SK-N-DZ (cell line): ENCODE results near the gene RAN.
"Not testable (repeated sequence)": the region's sequence is repeated elsewhere in the genome, so short reads cannot be mapped to it uniquely, and the experiment has no call there.

Experiments
- DNase-seq: peaks from one replicate; pipeline ENCODE4 v3.0.0-alpha.2; 2015; ENCODE audit warnings: low spot score

RAN gene

DNA sequence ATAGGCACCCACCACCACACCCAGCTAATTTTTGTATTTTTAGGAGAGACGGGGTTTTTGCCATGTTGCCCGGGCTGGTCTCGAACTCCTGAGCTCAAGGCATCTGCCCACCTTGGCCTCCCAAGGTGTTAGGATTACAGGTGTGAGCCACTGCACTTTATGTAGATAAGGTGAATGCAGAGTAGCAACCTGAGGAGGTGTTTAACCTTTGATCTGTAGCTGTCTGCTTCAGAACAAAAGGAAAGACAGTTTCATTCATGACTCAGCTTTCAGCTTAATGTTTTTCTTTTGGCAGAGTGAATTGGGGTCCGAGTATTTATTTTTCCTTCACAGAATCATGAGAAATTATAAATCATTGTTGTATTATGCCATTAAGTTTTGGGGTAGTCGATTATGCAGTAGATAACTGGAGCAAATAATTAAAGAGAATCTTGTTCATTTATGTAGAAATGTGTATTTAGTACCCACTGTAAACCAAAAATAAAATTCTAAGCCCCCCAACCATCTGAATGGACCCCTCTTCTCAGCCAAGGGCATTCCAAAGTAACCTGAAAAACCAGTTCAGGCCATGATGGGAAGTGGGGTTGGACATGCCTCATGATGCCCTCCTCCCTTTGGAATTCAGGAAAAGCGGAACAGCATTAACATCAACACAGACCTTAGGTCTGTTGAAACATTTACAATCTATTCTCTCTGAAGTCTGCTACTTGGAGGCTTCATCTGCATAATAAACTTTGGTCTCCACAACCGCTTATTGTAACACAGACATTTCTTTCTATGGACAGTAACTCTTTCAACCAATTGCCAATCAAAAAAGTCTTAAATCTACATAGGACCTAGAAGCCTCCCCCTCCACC lies 22.1 kb upstream of the RAN start:
- no peak for DNase-seq

DNA sequence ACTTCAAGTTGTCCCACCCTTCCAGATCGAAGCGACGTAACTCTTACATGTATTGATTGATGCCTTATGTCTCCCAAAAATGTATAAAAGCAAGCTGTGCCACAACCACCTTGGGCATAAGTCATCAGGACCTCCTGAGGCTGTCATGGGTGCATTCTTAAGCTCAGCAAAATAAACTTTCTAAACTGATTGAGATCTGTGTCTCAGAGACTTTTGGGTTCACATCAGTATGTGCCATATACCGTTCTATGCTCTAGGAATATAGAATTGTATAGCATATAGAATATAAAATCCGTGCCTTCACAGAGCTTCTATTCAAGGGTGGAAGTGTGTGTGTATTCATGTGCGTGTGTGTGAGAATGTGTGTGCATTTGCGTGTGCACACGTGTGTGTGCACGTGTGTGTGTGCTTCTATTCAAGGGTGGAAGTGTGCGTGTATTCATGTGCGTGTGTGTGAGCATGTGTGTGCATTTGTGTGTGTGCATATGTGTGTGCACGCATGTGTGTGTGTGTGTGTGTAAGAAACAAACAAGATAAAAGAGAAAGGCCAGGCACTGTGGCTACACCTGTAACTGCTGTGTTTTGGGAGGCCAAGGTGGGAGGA lies 21.3 kb upstream of the RAN start:
- no peak for DNase-seq

DNA sequence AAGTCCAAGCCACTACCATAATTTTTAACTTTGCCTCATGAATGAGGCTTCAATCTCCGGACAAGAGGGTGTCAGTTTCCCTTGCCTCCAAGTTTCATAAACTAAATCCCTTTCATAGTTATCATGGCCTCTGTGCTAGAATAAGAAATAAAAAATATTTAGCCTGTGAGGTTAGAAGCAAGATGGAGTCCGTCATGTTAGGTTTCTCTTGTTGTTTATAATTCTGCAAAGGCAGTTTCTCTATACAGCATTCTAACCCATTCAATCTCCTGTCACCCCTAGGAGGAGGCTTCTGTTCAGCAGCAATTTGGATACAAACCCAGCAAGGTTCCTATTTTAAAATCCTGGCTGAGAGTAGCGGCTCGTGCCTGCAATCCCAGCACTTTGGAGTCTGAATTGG lies 15.8 kb upstream of the RAN start:
- no peak for DNase-seq

DNA sequence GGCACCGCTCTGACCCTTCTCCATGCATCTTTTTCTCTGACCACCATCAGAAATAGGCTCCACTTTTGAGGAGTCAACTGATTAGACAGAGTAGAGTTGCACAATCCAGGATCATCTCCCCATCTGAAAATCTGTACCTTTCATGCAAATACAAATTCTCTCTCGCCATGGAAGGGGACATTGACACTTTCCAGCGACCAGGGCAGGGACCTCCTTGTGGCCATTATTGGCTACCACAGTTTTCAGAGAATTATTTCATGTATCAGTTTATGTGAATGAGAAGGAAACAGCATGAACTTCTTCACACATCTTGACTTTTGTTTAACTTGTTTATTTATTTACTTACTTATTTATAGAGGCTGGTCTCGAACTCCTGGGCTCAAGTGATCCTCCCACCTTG lies 13.8 kb upstream of the RAN start:
- DNase-seq: no peak

DNA sequence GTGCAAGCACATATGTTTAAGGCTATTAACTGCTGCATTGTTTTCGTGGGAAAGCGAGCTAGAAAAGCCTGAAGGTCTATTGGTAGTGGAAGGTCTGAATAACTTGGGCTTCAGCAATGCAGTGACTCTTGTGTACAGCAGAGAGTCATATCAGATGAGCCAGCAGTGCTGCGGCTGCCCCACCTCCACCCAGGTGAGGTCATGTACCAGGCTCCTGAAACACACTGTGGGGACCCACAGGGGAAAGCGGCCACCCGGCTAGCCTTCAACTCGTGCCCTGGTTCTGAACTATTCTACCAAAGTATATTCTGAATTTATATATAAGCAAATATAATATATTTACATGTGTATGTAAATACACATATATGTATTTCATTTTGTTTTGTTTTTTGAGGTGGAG lies 12.7 kb upstream of the RAN start:
- DNase-seq: no peak

DNA sequence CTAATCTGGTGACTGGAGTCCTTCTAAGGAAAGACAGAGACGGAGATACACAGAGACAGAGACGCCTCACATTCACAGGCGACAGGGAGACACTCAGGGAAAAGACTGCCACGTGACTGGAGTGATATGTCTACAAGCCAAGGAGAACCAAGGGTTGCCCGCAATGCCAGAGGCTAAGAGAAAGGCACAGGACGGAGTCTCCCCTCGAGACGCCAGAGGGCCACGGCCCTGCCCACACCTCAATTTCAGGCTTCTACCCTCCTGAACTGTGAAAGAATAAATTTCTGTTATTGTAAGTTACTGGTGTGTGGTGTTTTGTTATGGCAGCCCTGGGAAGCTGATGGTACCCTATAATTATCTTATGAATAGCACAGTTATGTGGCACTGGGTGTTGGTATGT lies 11.6 kb upstream of the RAN start:
- DNase-seq: no peak

DNA sequence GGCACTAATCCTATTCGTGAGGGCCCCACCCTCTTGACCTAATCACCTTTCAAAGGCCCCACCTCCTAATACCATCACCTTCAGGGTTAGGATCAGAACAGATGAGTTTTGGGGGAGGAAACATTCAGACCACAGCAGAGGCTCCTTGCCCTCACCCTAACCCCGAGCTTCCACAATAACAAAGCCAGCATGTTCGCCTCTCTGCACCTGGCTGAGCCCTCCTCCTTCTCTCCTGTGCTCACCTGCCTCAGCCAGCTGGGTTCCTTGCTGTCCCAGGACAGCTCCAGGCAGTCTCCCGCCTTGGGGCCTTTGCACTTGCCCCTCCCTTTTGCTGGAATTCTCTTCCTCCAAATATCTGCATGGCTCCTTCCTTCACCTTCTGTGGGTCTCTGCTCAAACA lies 9.7 kb upstream of the RAN start:
- DNase-seq: no peak

DNA sequence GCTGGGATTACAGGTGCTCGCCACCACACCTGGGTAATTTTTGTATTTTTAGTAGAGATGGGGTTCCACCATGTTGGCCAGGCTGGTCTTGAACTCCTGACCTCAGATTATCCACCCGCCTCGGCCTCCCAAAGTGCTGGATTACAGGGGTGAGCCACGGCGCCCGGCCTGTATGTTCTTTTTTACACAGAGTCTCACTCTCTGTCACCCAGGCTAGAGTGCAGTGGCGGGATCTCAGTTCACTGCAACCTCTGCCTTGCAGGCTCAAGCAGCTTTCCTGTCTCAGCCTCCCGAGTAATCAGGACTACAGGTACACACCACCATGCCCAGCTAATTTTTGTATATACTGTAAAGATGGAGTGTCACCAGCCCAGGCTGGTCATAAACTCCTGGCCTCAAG lies 9.1 kb upstream of the RAN start:
- DNase-seq: not testable (repeated sequence)

DNA sequence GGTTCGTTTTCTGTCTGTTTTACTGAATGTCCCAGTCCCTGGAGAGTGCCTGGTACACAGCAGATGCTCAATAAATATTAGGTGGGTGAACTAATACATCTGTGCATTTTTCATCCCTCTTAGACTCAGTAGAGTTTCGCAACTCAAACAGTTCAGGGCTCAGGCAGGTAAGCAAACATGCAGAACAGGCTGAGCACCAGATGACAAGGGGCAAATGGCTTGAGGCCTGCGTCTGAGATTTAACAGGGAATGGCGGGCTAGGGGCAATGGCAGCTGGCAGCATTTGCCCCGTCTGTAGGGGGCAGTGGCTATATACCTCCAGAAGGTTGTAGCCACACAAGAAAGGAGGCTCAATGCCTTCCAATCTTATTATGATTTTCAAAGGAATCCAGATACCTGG lies 8.6 kb upstream of the RAN start:
- no peak for DNase-seq

DNA sequence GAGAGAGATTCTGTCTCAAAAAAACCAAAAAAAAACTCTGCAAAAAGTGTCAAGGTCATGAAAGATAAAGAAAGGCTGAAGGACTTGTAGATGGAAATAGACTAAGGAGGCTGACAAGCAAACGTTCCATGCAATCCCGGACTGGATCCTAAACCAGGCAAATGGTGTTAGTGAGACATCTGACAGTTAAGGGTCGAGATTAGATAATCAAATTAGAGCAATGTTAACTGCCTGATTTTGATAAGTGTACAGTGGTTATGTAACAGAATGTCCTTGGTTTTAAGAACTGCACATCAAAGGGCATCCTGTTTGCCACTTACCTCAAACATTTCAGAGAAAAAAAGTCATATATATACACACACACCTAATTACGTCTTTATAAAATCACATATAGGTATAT lies 3.5 kb upstream of the RAN start:
- no peak for DNase-seq

DNA sequence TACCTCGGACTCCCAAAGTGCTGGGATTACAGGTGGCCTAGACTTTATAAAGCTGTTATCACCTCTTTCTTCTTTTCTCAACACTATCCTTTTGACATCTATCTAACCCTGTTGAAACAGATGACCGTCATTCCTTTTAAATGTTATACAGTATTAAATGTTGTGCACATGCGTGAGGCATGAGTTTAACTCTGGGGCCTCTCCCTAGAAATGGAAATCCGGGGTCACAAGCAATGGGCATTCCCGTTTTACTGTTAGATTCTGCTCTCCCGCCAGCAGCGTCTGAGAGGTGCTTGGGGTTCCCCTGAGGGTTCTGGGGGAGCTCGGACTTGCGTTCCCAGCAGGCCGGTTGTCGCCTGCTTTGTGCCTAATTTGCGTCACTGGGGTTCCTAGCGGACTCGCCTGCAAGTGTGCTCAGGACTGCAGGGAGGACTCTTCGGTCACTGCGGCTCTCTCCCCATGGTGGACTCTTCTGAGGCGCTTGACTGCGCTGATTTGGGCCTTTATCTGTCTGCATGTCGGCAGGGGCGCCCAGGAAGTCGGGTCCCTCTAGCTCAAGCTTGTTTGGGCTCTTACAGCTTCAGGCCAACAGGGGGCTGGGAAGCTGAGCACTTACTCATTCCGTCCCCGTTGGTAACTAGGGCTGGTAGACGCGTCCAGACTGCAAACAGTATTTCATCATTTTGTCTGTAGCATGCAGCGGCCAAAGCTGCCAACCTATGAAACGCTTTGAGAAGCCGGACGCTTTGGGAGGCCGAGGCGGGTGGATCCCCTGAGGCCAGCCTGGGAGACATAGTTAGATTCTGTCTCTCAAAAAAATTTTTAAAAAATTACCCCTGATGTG lies 1.2 kb upstream of the RAN start:
- peak; percentile 48 for DNase-seq

DNA sequence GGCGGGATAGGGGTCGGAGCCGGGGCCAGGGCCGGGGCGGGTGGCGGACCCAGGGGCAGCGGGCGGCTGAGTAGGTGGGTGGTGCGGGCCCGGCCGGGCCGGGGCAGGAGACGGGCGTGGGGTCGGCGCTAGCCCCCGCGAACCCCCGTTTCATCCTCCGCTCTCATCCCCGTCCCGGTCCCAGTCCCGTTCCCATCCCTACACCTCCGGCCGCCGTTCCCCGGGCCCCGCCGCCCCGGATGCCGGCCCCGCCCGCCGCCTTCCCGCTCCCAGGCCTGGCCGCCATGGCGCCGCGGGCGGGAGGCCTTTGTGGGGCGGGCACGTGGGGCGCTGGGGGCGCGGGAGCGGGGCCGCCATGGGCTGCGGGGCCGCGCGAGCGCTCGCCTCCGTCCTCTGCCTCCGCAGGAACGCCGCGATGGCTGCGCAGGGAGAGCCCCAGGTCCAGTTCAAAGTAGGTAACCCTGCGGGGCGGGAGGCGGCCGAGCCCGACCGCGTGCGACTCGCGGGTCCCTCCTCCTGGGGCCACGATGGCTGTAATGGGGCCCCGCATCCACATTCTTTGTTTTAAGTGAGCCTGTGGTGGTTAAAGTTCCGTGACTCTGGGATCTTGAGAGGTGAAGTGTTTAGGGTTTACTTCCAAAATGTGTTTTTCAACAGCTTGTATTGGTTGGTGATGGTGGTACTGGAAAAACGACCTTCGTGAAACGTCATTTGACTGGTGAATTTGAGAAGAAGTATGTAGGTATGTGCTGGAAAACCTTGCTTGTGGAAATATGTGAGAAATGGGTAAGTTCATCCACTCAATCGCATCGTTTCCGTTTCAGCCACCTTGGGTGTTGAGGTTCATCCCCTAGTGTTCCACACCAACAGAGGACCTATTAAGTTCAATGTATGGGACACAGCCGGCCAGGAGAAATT lies 572 bp downstream of the RAN start:
- peak; percentile 25 for DNase-seq

DNA sequence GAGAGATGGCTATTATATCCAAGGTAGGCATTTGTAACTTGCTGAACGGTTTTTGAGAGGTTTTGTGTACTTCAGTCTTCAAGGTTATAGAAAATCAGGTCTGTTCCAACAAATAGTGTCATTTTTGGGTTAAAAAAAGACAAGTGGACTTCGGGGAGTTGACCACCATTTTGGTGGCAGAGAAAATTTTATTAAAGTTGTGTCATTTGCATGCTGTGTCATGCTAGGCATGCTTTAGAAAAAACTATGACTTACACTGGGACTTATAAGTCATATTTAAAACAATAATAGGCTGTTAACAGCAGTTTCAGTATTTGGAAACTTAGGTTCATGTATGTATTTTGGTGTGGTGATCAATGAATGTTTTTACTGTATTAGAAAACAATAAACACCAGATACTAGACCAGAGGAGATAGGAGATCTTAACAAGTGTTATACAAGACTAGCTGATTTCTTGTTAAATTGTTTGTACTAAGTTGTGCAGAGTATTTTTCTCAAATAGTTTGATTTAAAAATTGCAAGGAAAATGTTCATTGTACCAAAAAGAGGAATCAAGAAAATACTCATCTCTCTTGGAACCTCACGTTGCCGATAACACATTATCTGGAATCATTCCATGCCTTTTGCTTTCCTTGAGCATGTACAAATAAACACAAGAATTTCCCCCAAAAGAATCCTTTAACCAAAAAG lies 1.4 kb downstream of the RAN start:
- DNase-seq: no peak

DNA sequence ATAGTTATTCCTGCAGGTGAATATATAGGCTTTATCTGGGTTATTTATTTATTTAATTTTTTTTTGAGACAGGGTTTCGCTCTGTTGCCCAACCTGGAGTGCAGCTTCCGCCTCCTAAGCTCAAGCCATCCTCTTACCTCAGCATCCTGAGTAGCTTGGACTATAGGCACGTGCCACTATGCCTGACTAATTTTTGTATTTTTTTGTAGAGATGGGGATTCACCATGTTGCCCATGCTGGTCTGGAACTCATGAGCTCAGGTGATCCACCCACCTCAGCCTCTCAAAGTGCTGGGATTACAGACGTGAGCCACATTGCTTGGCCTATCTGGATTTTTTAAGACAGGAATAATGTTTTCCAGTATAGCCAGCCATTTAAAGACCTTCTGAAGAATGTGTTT lies 2.0 kb downstream of the RAN start:
- no peak for DNase-seq

DNA sequence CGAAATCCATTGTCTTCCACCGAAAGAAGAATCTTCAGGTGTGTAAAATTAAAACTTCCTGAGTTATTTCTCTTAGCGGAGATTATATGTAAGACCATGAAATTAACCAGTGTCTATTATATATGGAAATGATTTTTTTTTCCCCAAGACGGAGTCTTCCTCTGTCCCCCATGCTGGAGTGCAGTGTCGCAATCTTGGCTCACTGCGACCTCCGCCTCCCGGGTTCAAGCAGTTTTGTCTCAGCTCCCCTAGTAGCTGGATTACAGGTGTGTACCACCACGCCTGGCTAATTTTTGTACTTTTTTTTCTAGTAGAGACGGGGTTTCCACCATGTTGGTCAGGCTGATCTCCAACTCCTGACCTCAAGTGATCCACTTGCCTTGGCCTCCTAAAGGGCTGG lies 2.8 kb downstream of the RAN start:
- DNase-seq: no peak

DNA sequence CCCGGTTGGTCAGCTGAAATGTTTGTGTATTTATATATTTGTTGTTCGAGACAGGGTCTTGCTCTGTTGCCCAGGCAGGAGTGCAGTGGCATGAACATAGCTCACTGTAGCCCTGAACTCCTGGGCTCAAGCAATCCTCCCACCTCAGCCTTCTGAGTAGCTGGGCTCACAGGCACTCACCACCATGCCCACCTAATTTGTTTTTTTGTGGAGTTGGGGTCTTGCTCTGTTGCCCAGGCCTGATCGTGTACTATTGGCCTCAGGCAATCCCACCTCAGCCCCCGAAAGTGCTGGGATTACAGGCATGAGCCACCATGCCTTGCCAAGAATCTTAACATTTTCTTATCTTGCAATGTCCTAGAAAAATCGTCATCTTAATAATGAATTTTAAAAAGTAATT lies 3.3 kb downstream of the RAN start:
- DNase-seq: no peak

DNA sequence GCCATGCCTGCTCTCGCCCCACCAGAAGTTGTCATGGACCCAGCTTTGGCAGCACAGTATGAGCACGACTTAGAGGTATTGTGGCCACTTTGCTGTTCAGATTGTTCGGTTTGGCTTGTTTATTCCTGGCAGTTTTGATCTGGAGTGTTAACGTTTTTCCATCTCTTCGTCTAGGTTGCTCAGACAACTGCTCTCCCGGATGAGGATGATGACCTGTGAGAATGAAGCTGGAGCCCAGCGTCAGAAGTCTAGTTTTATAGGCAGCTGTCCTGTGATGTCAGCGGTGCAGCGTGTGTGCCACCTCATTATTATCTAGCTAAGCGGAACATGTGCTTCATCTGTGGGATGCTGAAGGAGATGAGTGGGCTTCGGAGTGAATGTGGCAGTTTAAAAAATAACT lies 3.8 kb downstream of the RAN start:
- DNase-seq: not testable (repeated sequence)

DNA sequence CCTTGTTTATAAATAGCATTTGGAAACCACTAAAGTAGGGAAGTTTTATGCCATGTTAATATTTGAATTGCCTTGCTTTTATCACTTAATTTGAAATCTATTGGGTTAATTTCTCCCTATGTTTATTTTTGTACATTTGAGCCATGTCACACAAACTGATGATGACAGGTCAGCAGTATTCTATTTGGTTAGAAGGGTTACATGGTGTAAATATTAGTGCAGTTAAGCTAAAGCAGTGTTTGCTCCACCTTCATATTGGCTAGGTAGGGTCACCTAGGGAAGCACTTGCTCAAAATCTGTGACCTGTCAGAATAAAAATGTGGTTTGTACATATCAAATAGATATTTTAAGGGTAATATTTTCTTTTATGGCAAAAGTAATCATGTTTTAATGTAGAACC lies 4.4 kb downstream of the RAN start:
- no peak for DNase-seq

DNA sequence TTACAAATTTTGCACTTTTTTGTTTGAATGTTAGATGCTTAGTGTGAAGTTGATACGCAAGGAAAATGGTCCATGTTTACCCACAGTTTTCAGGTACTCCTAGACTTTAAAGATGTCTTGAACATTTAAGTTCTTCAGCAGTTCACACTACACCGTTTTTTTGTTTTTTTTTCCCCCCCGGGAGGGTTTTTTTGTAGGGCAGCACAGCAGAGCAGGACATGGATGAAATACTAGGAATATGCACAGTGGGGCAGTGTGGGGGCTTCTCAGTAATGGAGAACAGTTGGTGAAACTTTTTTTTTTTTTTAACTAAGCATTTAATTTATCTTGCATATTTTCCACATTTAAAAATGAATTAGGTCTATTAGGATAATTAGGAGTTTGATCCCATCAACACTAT lies 4.9 kb downstream of the RAN start:
- DNase-seq: no peak

DNA sequence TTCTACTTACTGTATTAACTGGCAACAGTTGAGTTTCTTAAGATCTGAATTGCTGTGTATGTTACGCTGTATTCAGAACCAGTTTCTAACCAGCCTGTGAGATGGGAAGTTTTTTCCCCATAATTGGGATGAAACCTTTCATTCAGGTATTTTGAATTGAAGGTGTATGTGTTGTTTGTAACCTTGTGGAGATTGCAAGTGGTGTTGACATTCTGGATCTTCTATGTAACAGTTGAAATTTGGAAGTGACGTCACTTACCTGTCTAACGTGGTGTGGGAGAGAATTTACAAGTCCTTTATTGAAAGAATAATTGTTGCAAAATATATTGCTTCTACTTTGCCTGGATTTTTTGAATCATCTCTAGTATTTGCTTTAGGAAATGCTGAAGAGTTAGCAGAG lies 5.5 kb downstream of the RAN start:
- no peak for DNase-seq
